HCT116 (cell line): ENCODE results near the gene ZNF148. TPM values are rescaled to one million over a fixed set of nuclear protein-coding genes. Genes with fewer than 3 reads are reported as not detected.

Source experiments
- ATAC-seq: fragments of 200-7000 bp; cut with Tn5 transposase; 2 replicates; pipeline ENCODE4 v1.9.1; 2020; ENCODE audit warnings: mild to moderate bottlenecking, moderate library complexity
- BruUV-seq: library from RNA; stranded (reverse); fragments of 400-500 nt; replicated peaks from 2 replicates; lab custom pipeline; 2021; lab: Mats Ljungman, UMichigan
- CTCF ChIA-PET: fragments of 300-600 bp; sonication (Branson Sonifier 250); formaldehyde crosslinking; loops from one replicate; lab custom pipeline; 2021; ENCODE audit warnings: antibody characterized with exemption; lab: Charles Lee
- POLR2A ChIA-PET: fragments of 300-600, 350-600 bp; sonication (Branson Sonifier 250); formaldehyde crosslinking; loops from one replicate; lab custom pipeline; 2021; ENCODE audit warnings: antibody characterized with exemption; lab: Charles Lee
- RAD21 ChIA-PET, 2 experiments: fragments of 300-600 bp; sonication (Branson Sonifier 250); formaldehyde crosslinking; loops; one replicate each; lab custom pipeline; 2023; ENCODE audit warnings: low total read pairs in 2 of 2; ENCODE audit not compliant: uncharacterized antibody in 2 of 2, unreplicated experiment in 2 of 2, low non-redundant PET in 1 of 2; lab: Charles Lee
- DNase-seq: peaks from one replicate; pipeline ENCODE4 v3.0.0-alpha.2; 2010; ENCODE audit warnings: low read depth, low spot score
- H2AFZ ChIP-seq: fragments of 200-600 bp; shearing (Covaris generic), sonication (generic); 2 replicates; pipeline ENCODE4 v1.6.1; 2017; ENCODE audit warnings: low read depth, mixed run types, mixed read lengths, antibody characterized with exemption, low read length; ENCODE audit not compliant: poor library complexity, severe bottlenecking
- H3K27ac ChIP-seq: 2 replicates; pipeline ENCODE4 v1.5.1; 2012; ENCODE audit warnings: low read depth, low read length
- H3K27me3 ChIP-seq: fragments of 200-600 bp; sonication (generic); 2 replicates; pipeline ENCODE4 v1.6.1; 2016; ENCODE audit warnings: mixed run types, low read length, mixed read lengths; ENCODE audit not compliant: insufficient read depth
- H3K36me3 ChIP-seq, 2 experiments: fragments of 200-500 bp in 1 of 2; fragments of 200-600 bp in 1 of 2; sonication (Bioruptor generic) in 1 of 2; sonication (generic) in 1 of 2; 2 replicates each; pipeline versions ENCODE4 v1.5.1 to v1.6.1; 2014 to 2016; ENCODE audit warnings: low read length in 2 of 2, inconsistent platforms in 1 of 2, mixed read lengths in 1 of 2, mixed run types in 1 of 2; ENCODE audit not compliant: insufficient read depth in 2 of 2, control insufficient read depth in 1 of 2
- H3K4me1 ChIP-seq, 2 experiments: fragments of 200-600 bp in 1 of 2; sonication (generic) in 1 of 2; 2 replicates each; pipeline versions ENCODE4 v1.5.1 to v1.6.1; 2012 to 2017; ENCODE audit warnings: low read length in 2 of 2, inconsistent platforms in 1 of 2, mild to moderate bottlenecking in 1 of 2, mixed read lengths in 1 of 2, mixed run types in 1 of 2, moderate library complexity in 1 of 2; ENCODE audit not compliant: insufficient read depth in 2 of 2, control insufficient read depth in 1 of 2
- H3K4me2 ChIP-seq: fragments of 200-600 bp; sonication (generic); 2 replicates; pipeline ENCODE4 v1.6.1; 2017; ENCODE audit warnings: mixed run types, low read length, mixed read lengths
- H3K4me3 ChIP-seq, 2 experiments: fragments of 200-600 bp in 1 of 2; sonication (generic) in 1 of 2; replicated peaks in 1 of 2; 2 replicates each; pipeline ENCODE4 v1.5.1; 2011 to 2016; ENCODE audit warnings: low read length in 2 of 2, control low read depth in 1 of 2, low read depth in 1 of 2, mild to moderate bottlenecking in 1 of 2, mixed read lengths in 1 of 2, mixed run types in 1 of 2
- H3K79me2 ChIP-seq: fragments of 200-600 bp; sonication (generic); 2 replicates; pipeline ENCODE4 v1.6.1; 2017; ENCODE audit warnings: mild to moderate bottlenecking, mixed run types, low read length, moderate library complexity, mixed read lengths; ENCODE audit not compliant: insufficient read depth
- H3K9ac ChIP-seq: fragments of 200-600 bp; sonication (generic); 2 replicates; pipeline ENCODE4 v1.6.1; 2016; ENCODE audit warnings: low read length, mixed read lengths
- H3K9me2 ChIP-seq: fragments of 200-600 bp; sonication (generic), shearing (Covaris generic); 2 replicates; pipeline ENCODE4 v1.6.1; 2017; ENCODE audit warnings: mixed run types, mild to moderate bottlenecking, moderate library complexity; ENCODE audit not compliant: insufficient read depth
- H3K9me3 ChIP-seq, 2 experiments: fragments of 200-500 bp in 1 of 2; fragments of 200-600 bp in 1 of 2; sonication (Bioruptor generic) in 1 of 2; sonication (generic) in 1 of 2; 2 replicates each; pipeline ENCODE4 v1.6.1; 2014 to 2017; ENCODE audit warnings: low read length in 2 of 2, mixed read lengths in 2 of 2, inconsistent platforms in 1 of 2, low read depth in 1 of 2, mild to moderate bottlenecking in 1 of 2, mixed run types in 1 of 2, moderate library complexity in 1 of 2; ENCODE audit not compliant: control insufficient read depth in 1 of 2, insufficient read depth in 1 of 2
- H4K20me1 ChIP-seq: fragments of 200-600 bp; sonication (generic), shearing (Covaris generic); 2 replicates; pipeline ENCODE4 v1.6.1; 2017; ENCODE audit warnings: mixed run types, mild to moderate bottlenecking, moderate library complexity; ENCODE audit not compliant: insufficient read depth
- CBX3 ChIP-seq: IDR thresholded peaks from 2 replicates; pipeline ENCODE4 v1.6.1; 2012; ENCODE audit warnings: low read depth
- EGR1 ChIP-seq: IDR thresholded peaks from 2 replicates; pipeline ENCODE4 v1.6.1; 2012; ENCODE audit warnings: low read depth
- ELF1 ChIP-seq: IDR thresholded peaks from 2 replicates; pipeline ENCODE4 v1.6.1; 2012; ENCODE audit warnings: low read depth, borderline replicate concordance
- EZH2 ChIP-seq: fragments of 200-600 bp; sonication (generic); IDR thresholded peaks from 2 replicates; pipeline ENCODE4 v1.6.1; 2017; ENCODE audit warnings: antibody characterized with exemption, mixed run types
- FOSL1 ChIP-seq: IDR thresholded peaks from 2 replicates; pipeline ENCODE4 v1.6.1; 2012; ENCODE audit warnings: low read depth
- JUND ChIP-seq: IDR thresholded peaks from 2 replicates; pipeline ENCODE4 v1.6.1; 2012
- MAX ChIP-seq: IDR thresholded peaks from 2 replicates; pipeline ENCODE4 v1.6.1; 2012
- POLR2AphosphoS5 ChIP-seq: IDR thresholded peaks from 2 replicates; pipeline ENCODE4 v1.6.1; 2011; ENCODE audit warnings: mild to moderate bottlenecking, low read depth, low read length, moderate library complexity
- RAD21 ChIP-seq: IDR thresholded peaks from 2 replicates; pipeline ENCODE4 v1.6.1; 2012; ENCODE audit warnings: low read depth, mild to moderate bottlenecking
- SIN3A ChIP-seq: IDR thresholded peaks from 2 replicates; pipeline ENCODE4 v1.6.1; 2012; ENCODE audit warnings: low read depth
- SP1 ChIP-seq: IDR thresholded peaks from 2 replicates; pipeline ENCODE4 v1.6.1; 2012; ENCODE audit warnings: low read depth
- SRF ChIP-seq: IDR thresholded peaks from 2 replicates; pipeline ENCODE4 v1.6.1; 2012; ENCODE audit warnings: low read depth
- YY1 ChIP-seq: IDR thresholded peaks from 2 replicates; pipeline ENCODE4 v1.6.1; 2011; ENCODE audit warnings: low read length, low read depth, moderate library complexity, mild to moderate bottlenecking; ENCODE audit not compliant: insufficient replicate concordance; ENCODE audit errors: extremely low read depth
- ZBTB33 ChIP-seq: IDR thresholded peaks from 2 replicates; pipeline ENCODE4 v1.6.1; 2011; ENCODE audit warnings: mild to moderate bottlenecking, low read length, moderate library complexity; ENCODE audit not compliant: insufficient replicate concordance; ENCODE audit errors: extremely low read depth
- ZFX ChIP-seq: fragments of 450-650 bp; IDR thresholded peaks from 2 replicates; pipeline ENCODE4 v1.6.1; 2017
- ZNF274 ChIP-seq: fragments of 200-500 bp; sonication (Bioruptor generic); IDR thresholded peaks from 2 replicates; pipeline ENCODE4 v1.6.1; 2014; ENCODE audit warnings: mild to moderate bottlenecking, low read depth, low read length, inconsistent platforms
- intact Hi-C: fragments of 100-400 bp; cut with micrococcal nuclease; formaldehyde crosslinking; loops from 2 replicates; pipeline ENCODE4 v1.10.0; 2022
- total RNA-seq: library from RNA; stranded (reverse); gene quantifications from one replicate; pipeline ENCODE4 v1.2.1, GENCODE V29; 2021; ENCODE audit not compliant: unreplicated experiment
- TF ChIP-seq, protein P1 (sequence below): IDR thresholded peaks from 2 replicates; pipeline ENCODE4 v1.6.1; 2012

ZNF148 gene
- total RNA-seq, 1 experiment from 2014 or later = 35.0 TPM

DNA sequence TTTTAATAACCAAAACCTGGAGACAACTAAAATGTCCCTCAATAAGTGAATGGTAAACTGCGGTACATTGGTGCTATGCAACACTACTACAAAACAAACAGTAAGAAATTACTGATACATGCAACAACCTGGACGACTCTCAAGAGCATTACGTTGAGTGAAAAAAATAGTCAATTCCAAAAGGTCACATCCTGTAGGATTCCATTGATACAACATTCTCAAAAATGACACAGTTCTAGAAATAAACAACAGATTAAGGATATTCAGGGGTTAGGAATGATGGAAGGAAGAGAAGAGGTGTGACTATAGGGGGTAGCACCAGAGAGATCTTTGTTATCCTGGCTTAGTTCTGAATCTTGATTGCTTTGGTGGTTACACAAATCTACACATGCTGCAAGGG is 72.2 kb downstream of the ZNF148 start (continued):
- TF ChIP-seq RAD21 = no peak
- TF ChIP-seq JUND = no peak
- TF ChIP-seq SIN3A = no peak
- TF ChIP-seq ELF1 = no peak
- TF ChIP-seq FOSL1 = no peak

DNA sequence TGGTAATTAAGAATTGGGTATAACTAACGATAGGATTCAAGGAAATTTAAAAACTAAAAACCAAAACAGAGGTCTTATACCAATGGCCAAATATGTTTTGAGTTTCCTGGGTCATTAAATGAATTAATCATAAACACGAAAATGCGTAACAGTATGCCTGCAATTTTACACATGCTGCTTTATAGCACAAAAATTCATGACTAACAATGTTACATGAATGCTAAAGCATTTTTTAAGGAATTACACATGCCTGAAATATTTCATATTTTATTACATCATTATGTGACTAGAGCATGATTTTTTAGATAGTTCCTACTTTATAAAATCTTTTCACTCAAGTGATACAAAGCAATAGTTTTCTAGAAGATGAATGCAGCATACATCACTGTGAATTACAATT is 74.7 kb downstream of the ZNF148 start:
- RAD21 ChIA-PET = no interaction called here
- H3K4me1 ChIP-seq = no peaks in the 10 kb centered on the region
- 0 out of 2 replicates have a peak, but pooled peaks cover 5% of the 10 kb centered on the region for H4K20me1 ChIP-seq
- no peak overlapping the region for H3K4me3 ChIP-seq
- no peaks in the 10 kb centered on the region for H3K27me3 ChIP-seq
- TF ChIP-seq, protein P1, sequence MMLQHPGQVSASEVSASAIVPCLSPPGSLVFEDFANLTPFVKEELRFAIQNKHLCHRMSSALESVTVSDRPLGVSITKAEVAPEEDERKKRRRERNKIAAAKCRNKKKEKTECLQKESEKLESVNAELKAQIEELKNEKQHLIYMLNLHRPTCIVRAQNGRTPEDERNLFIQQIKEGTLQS = no peak
- no peak for TF ChIP-seq JUND
- TF ChIP-seq FOSL1 = no peak
- no peak for TF ChIP-seq ZBTB33
- no peak for TF ChIP-seq EGR1
- no peak for TF ChIP-seq POLR2AphosphoS5
- no peak for TF ChIP-seq MAX
- no peak for TF ChIP-seq ELF1
- no peak for TF ChIP-seq EZH2
- TF ChIP-seq ZFX = no peak
- TF ChIP-seq YY1 = no peak
- no peak for TF ChIP-seq ZNF274
- TF ChIP-seq SRF = no peak
- no peak for TF ChIP-seq SP1
- TF ChIP-seq CBX3 = no peak
- TF ChIP-seq, all 23 proteins: peak for 0
- no TSS peak for BruUV-seq
- Histone ChIP-seq H3K9me2 (no peaks in the 10 kb centered on the region), H3K9ac (no peak overlapping the region), H3K27ac (no peak overlapping the region), H3K36me3 (no peaks in the 10 kb centered on the region), H3K9me3 (no peaks in the 10 kb centered on the region), H3K79me2 (peaks cover 47% of the 10 kb centered on the region), H2AFZ (no peak overlapping the region), H3K4me2 (no peak overlapping the region)
- intact Hi-C loops = no loop called here
- no peak for DNase-seq
- POLR2A ChIA-PET = no interaction called here
- no peak for ATAC-seq
- CTCF ChIA-PET = no interaction called here
